Measurements from ENCODE around the gene SLC44A3.
A peak's percentile ranks its signal among the peaks of the same experiment; 100 is the strongest.

The SLC44A3 gene

DNA sequence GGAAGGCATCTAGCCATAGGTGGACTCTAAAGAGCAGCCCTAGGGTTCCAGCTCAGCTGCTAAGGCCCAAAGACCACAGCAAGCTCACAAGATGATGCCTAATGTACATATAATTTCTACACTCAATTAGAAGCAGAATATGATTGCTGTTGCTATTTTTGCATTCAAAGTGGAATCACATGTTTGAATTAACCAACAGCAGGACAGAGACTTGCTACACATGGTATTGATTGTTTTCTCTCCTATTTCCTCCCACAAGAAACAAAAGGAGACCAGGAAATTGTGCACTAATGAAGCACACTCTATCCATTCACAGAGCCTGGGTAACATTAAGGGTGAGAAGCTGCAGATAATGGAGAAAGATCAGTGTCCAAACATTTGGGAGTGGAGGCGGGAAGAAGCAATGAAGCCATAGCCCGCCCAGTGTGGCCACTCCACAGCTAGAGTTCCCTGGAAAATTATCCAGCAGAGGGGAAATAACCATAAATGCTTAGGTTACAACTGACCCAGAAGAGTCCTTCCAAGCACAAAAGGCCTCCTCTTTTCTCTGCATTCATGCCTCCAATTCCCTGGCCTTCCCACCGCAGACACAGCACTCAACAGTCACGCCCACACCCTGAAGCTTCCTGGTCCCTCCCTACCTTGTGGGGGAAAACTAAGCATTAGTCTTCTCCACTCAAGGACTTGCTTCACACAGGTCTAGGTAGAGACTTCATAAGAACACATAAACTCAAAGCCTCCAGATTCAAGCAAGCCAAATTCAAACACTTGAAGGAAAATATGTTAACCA is 99.3 kb downstream of the SLC44A3 start:
- H3K27ac ChIP-seq (ENCODE audit: low read length) = no peak overlapping the region
- no peak overlapping the region for H3K9ac ChIP-seq (ENCODE audit: low read length)
- no peaks in the 10 kb centered on the region for H3K36me3 ChIP-seq (ENCODE audit: control insufficient read depth, low read depth, low read length)
- H3K9me3 ChIP-seq (ENCODE audit: control insufficient read depth, low read depth, low read length) = no peaks in the 10 kb centered on the region
- no peaks in the 10 kb centered on the region for H3K27me3 ChIP-seq (ENCODE audit: control insufficient read depth, insufficient read depth, low read length)
- no peak overlapping the region for H3K4me3 ChIP-seq (ENCODE audit: low read length)
- peaks cover 21% of the 10 kb centered on the region for H3K4me1 ChIP-seq (ENCODE audit: control insufficient read depth, low read depth, low read length)

DNA sequence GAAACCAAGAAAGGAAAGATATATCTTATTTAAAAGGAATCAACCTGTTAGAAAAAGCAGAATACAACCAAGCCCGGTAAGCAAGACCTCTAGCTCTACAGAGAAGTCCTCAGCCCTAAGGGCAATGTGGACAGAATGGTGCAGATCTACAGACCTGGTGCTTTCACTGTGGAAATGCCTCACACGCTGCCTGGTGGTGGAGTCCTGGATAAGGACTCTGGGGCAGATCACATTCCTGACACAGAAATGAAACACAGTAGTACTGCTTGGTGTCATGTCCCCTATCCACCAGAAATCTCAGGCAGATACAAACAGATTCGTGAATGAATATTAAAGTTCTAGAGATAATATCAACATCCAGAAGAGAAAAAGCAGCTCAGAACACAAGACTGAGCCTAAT is 99.9 kb downstream of the SLC44A3 start:
- no peaks in the 10 kb centered on the region for H3K27me3 ChIP-seq (ENCODE audit: control insufficient read depth, insufficient read depth, low read length)

DNA sequence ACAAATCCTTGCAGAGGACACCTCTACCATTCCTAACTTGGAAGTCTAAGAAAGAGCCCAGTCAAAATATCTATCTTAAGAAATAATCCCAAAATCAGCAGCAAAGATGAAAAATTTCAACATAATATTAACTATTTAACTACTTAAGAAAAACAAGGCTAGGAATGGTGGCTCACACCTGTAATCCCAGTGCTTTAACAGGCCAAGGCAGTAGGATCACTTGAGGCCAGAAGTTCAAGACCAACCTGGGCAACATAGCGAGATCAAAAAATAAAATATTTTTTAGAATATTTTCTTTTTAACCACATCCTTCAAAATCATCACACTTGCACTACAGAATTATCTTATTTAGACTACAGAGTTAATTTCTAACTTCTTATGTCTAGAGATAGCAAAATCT is 101.8 kb downstream of the SLC44A3 start:
- H3K36me3 ChIP-seq (ENCODE audit: control insufficient read depth, low read depth, low read length) = no peaks in the 10 kb centered on the region
- H3K9me3 ChIP-seq (ENCODE audit: control insufficient read depth, low read depth, low read length) = no peaks in the 10 kb centered on the region
- no peak overlapping the region for H3K4me3 ChIP-seq (ENCODE audit: low read length)
- no peak overlapping the region for H3K9ac ChIP-seq (ENCODE audit: low read length)
- H3K4me1 ChIP-seq (ENCODE audit: control insufficient read depth, low read depth, low read length) = peaks cover 21% of the 10 kb centered on the region
- no peaks in the 10 kb centered on the region for H3K27me3 ChIP-seq (ENCODE audit: control insufficient read depth, insufficient read depth, low read length)
- no peak overlapping the region for H3K27ac ChIP-seq (ENCODE audit: low read length)

More for the DNA sequence above, 99.9 kb downstream of the SLC44A3 start:
- Histone ChIP-seq H3K4me1 (ENCODE audit: control insufficient read depth, low read depth, low read length) (peaks cover 21% of the 10 kb centered on the region), H3K36me3 (ENCODE audit: control insufficient read depth, low read depth, low read length) (no peaks in the 10 kb centered on the region), H3K4me3 (ENCODE audit: low read length) (no peak overlapping the region), H3K9me3 (ENCODE audit: control insufficient read depth, low read depth, low read length) (no peaks in the 10 kb centered on the region), H3K27ac (ENCODE audit: low read length) (no peak overlapping the region), H3K9ac (ENCODE audit: low read length) (no peak overlapping the region)

- Histone ChIP-seq H3K36me3 (ENCODE audit: control insufficient read depth, low read depth, low read length) (no peaks in the 10 kb centered on the region), H3K9me3 (ENCODE audit: control insufficient read depth, low read depth, low read length) (no peaks in the 10 kb centered on the region), H3K27me3 (ENCODE audit: control insufficient read depth, insufficient read depth, low read length) (no peaks in the 10 kb centered on the region), H3K9ac (ENCODE audit: low read length) (no peak overlapping the region), H3K4me3 (ENCODE audit: low read length) (no peak overlapping the region), H3K4me1 (ENCODE audit: control insufficient read depth, low read depth, low read length) (peaks cover 22% of the 10 kb centered on the region), H3K27ac (ENCODE audit: low read length) (no peak overlapping the region)
Measured at GRCh38 chr1:94922761-94923331, 102.7 kb downstream of the SLC44A3 start.

- H3K36me3 ChIP-seq (ENCODE audit: control insufficient read depth, low read depth, low read length) = no peaks in the 10 kb centered on the region
- H3K4me3 ChIP-seq (ENCODE audit: low read length) = peak overlapping the region; percentile 97
- H3K4me1 ChIP-seq (ENCODE audit: control insufficient read depth, low read depth, low read length) = peaks cover 36% of the 10 kb centered on the region
- H3K9ac ChIP-seq (ENCODE audit: low read length) = peak overlapping the region; percentile 98
- no peaks in the 10 kb centered on the region for H3K27me3 ChIP-seq (ENCODE audit: control insufficient read depth, insufficient read depth, low read length)
- H3K27ac ChIP-seq (ENCODE audit: low read length) = no peak overlapping the region
- H3K9me3 ChIP-seq (ENCODE audit: control insufficient read depth, low read depth, low read length) = no peaks in the 10 kb centered on the region
Measured at GRCh38 chr1:94925004-94925403, 104.8 kb downstream of the SLC44A3 start.

- Histone ChIP-seq H3K9ac (ENCODE audit: low read length) (peak overlapping the region; percentile 98), H3K27ac (ENCODE audit: low read length) (peak overlapping the region; percentile 94), H3K4me1 (ENCODE audit: control insufficient read depth, low read depth, low read length) (peaks cover 35% of the 10 kb centered on the region), H3K4me3 (ENCODE audit: low read length) (peak overlapping the region; percentile 97), H3K9me3 (ENCODE audit: control insufficient read depth, low read depth, low read length) (no peaks in the 10 kb centered on the region), H3K36me3 (ENCODE audit: control insufficient read depth, low read depth, low read length) (no peaks in the 10 kb centered on the region), H3K27me3 (ENCODE audit: control insufficient read depth, insufficient read depth, low read length) (no peaks in the 10 kb centered on the region)
Measured at GRCh38 chr1:94925561-94926125, 105.5 kb downstream of the SLC44A3 start.

GRCh38 chr1:94926126-94926914 is 106.2 kb downstream of the SLC44A3 start:
- Histone ChIP-seq H3K36me3 (ENCODE audit: control insufficient read depth, low read depth, low read length) (no peaks in the 10 kb centered on the region), H3K4me3 (ENCODE audit: low read length) (peak overlapping the region; percentile 97), H3K27me3 (ENCODE audit: control insufficient read depth, insufficient read depth, low read length) (no peaks in the 10 kb centered on the region), H3K9me3 (ENCODE audit: control insufficient read depth, low read depth, low read length) (no peaks in the 10 kb centered on the region), H3K27ac (ENCODE audit: low read length) (peak overlapping the region; percentile 94), H3K4me1 (ENCODE audit: control insufficient read depth, low read depth, low read length) (peaks cover 35% of the 10 kb centered on the region), H3K9ac (ENCODE audit: low read length) (peak overlapping the region; percentile 98)

- Histone ChIP-seq H3K27me3 (ENCODE audit: control insufficient read depth, insufficient read depth, low read length) (no peaks in the 10 kb centered on the region), H3K27ac (ENCODE audit: low read length) (peak within 1 kb of the TSS; percentile 94), H3K9me3 (ENCODE audit: control insufficient read depth, low read depth, low read length) (no peaks in the 10 kb centered on the region), H3K4me1 (ENCODE audit: control insufficient read depth, low read depth, low read length) (peaks cover 35% of the 10 kb centered on the region), H3K36me3 (ENCODE audit: control insufficient read depth, low read depth, low read length) (no peaks in the 10 kb centered on the region), H3K4me3 (ENCODE audit: low read length) (peak within 1 kb of the TSS; percentile 97), H3K9ac (ENCODE audit: low read length) (peak within 1 kb of the TSS; percentile 98)
Measured at GRCh38 chr1:94926915-94927404, 106.8 kb downstream of the SLC44A3 start, which contains the start of gene CNN3. Gene CNN3, minus strand, starts transcription at chr1:94927110. Its CDS starts 216 bp downstream, at chr1:94926894.

GRCh38 chr1:94927405-94928175 is 107.4 kb downstream of the SLC44A3 start:
- Histone ChIP-seq H3K4me1 (ENCODE audit: control insufficient read depth, low read depth, low read length) (peaks cover 35% of the 10 kb centered on the region), H3K9ac (ENCODE audit: low read length) (peak overlapping the region; percentile 82), H3K36me3 (ENCODE audit: control insufficient read depth, low read depth, low read length) (no peaks in the 10 kb centered on the region), H3K4me3 (ENCODE audit: low read length) (peak overlapping the region; percentile 63), H3K9me3 (ENCODE audit: control insufficient read depth, low read depth, low read length) (no peaks in the 10 kb centered on the region), H3K27ac (ENCODE audit: low read length) (peak overlapping the region; percentile 85), H3K27me3 (ENCODE audit: control insufficient read depth, insufficient read depth, low read length) (no peaks in the 10 kb centered on the region)

- Histone ChIP-seq H3K4me3 (ENCODE audit: low read length) (peak overlapping the region; percentile 63), H3K9me3 (ENCODE audit: control insufficient read depth, low read depth, low read length) (no peaks in the 10 kb centered on the region), H3K27me3 (ENCODE audit: control insufficient read depth, insufficient read depth, low read length) (no peaks in the 10 kb centered on the region), H3K9ac (ENCODE audit: low read length) (peak overlapping the region; percentile 82), H3K27ac (ENCODE audit: low read length) (peak overlapping the region; percentile 85), H3K4me1 (ENCODE audit: control insufficient read depth, low read depth, low read length) (peaks cover 29% of the 10 kb centered on the region), H3K36me3 (ENCODE audit: control insufficient read depth, low read depth, low read length) (peaks cover 2% of the 10 kb centered on the region)
Measured at GRCh38 chr1:94928293-94928939, 108.3 kb downstream of the SLC44A3 start.

Data from iPS-18a (cell line).